Mesenchymal stem cell (in vitro differentiated cells and primary cell): ENCODE measurements around the gene ADGRF5.

ENCODE experiments used
- DNase-seq: peaks from one replicate; pipeline ENCODE4 v3.0.0-alpha.2; 2013
- H2AFZ ChIP-seq: one replicate; pipeline ENCODE4 v1.6.1; 2013; ENCODE audit warnings: low read depth, mild to moderate bottlenecking, control low read depth, inconsistent platforms, low read length, moderate library complexity
- H2AK5ac ChIP-seq: 2 replicates; pipeline ENCODE4 v1.6.1; 2013; ENCODE audit warnings: low read length, moderate library complexity, mild to moderate bottlenecking, inconsistent platforms; ENCODE audit not compliant: severe bottlenecking
- H2BK120ac ChIP-seq: one replicate; pipeline ENCODE4 v1.6.1; 2013; ENCODE audit warnings: low read depth, mild to moderate bottlenecking, inconsistent platforms, low read length, moderate library complexity
- H2BK12ac ChIP-seq, 2 experiments: one replicate each; pipeline ENCODE4 v1.6.1; 2013; ENCODE audit warnings: inconsistent platforms in 2 of 2, low read length in 2 of 2, mild to moderate bottlenecking in 2 of 2, moderate library complexity in 2 of 2, control low read depth in 1 of 2
- H2BK15ac ChIP-seq: one replicate; pipeline ENCODE4 v1.6.1; 2013; ENCODE audit warnings: mild to moderate bottlenecking, low read depth, inconsistent platforms; ENCODE audit not compliant: poor library complexity, severe bottlenecking
- H2BK5ac ChIP-seq: 2 replicates; pipeline ENCODE4 v1.6.1; 2013; ENCODE audit warnings: low read depth, mild to moderate bottlenecking, low read length, control low read depth, inconsistent platforms; ENCODE audit not compliant: poor library complexity, severe bottlenecking
- H3K14ac ChIP-seq, 2 experiments: one replicate each; pipeline ENCODE4 v1.6.1; 2013; ENCODE audit warnings: inconsistent platforms in 2 of 2, low read length in 2 of 2, control low read depth in 1 of 2, mild to moderate bottlenecking in 1 of 2, moderate library complexity in 1 of 2
- H3K18ac ChIP-seq, 2 experiments: one replicate each; pipeline ENCODE4 v1.6.1; 2013; ENCODE audit warnings: inconsistent platforms in 2 of 2, low read length in 2 of 2, control low read depth in 1 of 2, low read depth in 1 of 2, mild to moderate bottlenecking in 1 of 2
- H3K23ac ChIP-seq, 2 experiments: one replicate each; pipeline ENCODE4 v1.6.1; 2013; ENCODE audit warnings: inconsistent platforms in 2 of 2, low read length in 2 of 2, mild to moderate bottlenecking in 2 of 2, moderate library complexity in 2 of 2, control low read depth in 1 of 2
- H3K27ac ChIP-seq: 2 replicates; pipeline ENCODE4 v1.5.1; 2013; ENCODE audit warnings: mild to moderate bottlenecking, moderate library complexity, low read length, control low read depth, inconsistent platforms; ENCODE audit not compliant: poor library complexity, severe bottlenecking
- H3K27me3 ChIP-seq, 2 experiments: 2 replicates each; pipeline versions ENCODE4 v1.6.1 to v1.7.0; 2013; ENCODE audit warnings: low read length in 2 of 2, mild to moderate bottlenecking in 2 of 2, moderate library complexity in 2 of 2, control low read depth in 1 of 2, inconsistent platforms in 1 of 2; ENCODE audit not compliant: control insufficient read depth in 1 of 2, insufficient read depth in 1 of 2
- H3K36me3 ChIP-seq, 2 experiments: 2 replicates each; pipeline versions ENCODE4 v1.6.1 to v1.7.0; 2013; ENCODE audit warnings: low read length in 2 of 2, control low read depth in 1 of 2, inconsistent platforms in 1 of 2, low read depth in 1 of 2, mild to moderate bottlenecking in 1 of 2; ENCODE audit not compliant: insufficient read depth in 2 of 2, control insufficient read depth in 1 of 2
- H3K4ac ChIP-seq, 2 experiments: one replicate each; pipeline ENCODE4 v1.6.1; 2013; ENCODE audit warnings: inconsistent platforms in 2 of 2, low read length in 2 of 2, mild to moderate bottlenecking in 2 of 2, moderate library complexity in 2 of 2, control low read depth in 1 of 2, low read depth in 1 of 2
- H3K4me1 ChIP-seq: 2 replicates; pipeline ENCODE4 v1.6.1; 2013; ENCODE audit warnings: low read depth, low read length, control low read depth; ENCODE audit not compliant: control insufficient read depth, insufficient read depth
- H3K4me2 ChIP-seq: 2 replicates; pipeline ENCODE4 v1.6.1; 2013; ENCODE audit warnings: low read length, mild to moderate bottlenecking, inconsistent platforms; ENCODE audit not compliant: poor library complexity, severe bottlenecking
- H3K4me3 ChIP-seq, 2 experiments: 2 replicates each; pipeline versions ENCODE4 v1.5.1 to v1.7.0; 2013; ENCODE audit warnings: low read length in 2 of 2, mild to moderate bottlenecking in 2 of 2, control low read depth in 1 of 2, low read depth in 1 of 2; ENCODE audit not compliant: insufficient read depth in 1 of 2
- H3K79me1 ChIP-seq: replicated peaks from 2 replicates; pipeline ENCODE4 v1.6.1; 2013; ENCODE audit warnings: mild to moderate bottlenecking, control low read depth, low read length, inconsistent platforms; ENCODE audit not compliant: poor library complexity, severe bottlenecking
- H3K9ac ChIP-seq: 2 replicates; pipeline ENCODE4 v1.7.0; 2013; ENCODE audit warnings: mild to moderate bottlenecking, low read length, moderate library complexity
- H3K9me3 ChIP-seq: 2 replicates; pipeline ENCODE4 v1.7.0; 2013; ENCODE audit warnings: mild to moderate bottlenecking, low read length; ENCODE audit not compliant: control insufficient read depth
- H4K8ac ChIP-seq: one replicate; pipeline ENCODE4 v1.6.1; 2013; ENCODE audit warnings: inconsistent platforms, mild to moderate bottlenecking, low read length, moderate library complexity
- H4K91ac ChIP-seq: one replicate; pipeline ENCODE4 v1.6.1; 2013; ENCODE audit warnings: mild to moderate bottlenecking, low read length, inconsistent platforms
- WGBS: methylation state at CpG from one replicate; pipeline ENCODE4 v1.1.7; 2013; ENCODE audit warnings: mixed read lengths; 5-methylcytosine and 5-hydroxymethylcytosine counted together

ADGRF5 gene

GRCh38 chr6:46961232-46961631 is 39.5 kb upstream of the ADGRF5 start:
- H3K9me3 ChIP-seq: no peaks in the 10 kb centered on the region
- H4K8ac ChIP-seq: no peak overlapping the region
- no peak overlapping the region for H3K4ac ChIP-seq
- H4K91ac ChIP-seq: no peak overlapping the region
- H2AFZ ChIP-seq: no peak overlapping the region
- H3K9ac ChIP-seq: no peak overlapping the region
- H3K4me1 ChIP-seq: peaks cover 1% of the 10 kb centered on the region
- no peak overlapping the region for H2BK5ac ChIP-seq
- peak overlapping the region in 1 of 2 experiments; percentile 42 for H3K23ac ChIP-seq
- H3K18ac ChIP-seq: no peak overlapping the region
- H2BK15ac ChIP-seq: no peak overlapping the region
- no peak overlapping the region for H3K4me3 ChIP-seq
- H3K14ac ChIP-seq: no peak overlapping the region
- H2AK5ac ChIP-seq: no peak overlapping the region
- H3K79me1 ChIP-seq: no peaks in the 10 kb centered on the region
- H3K27ac ChIP-seq: no peak overlapping the region
- H2BK120ac ChIP-seq: no peak overlapping the region
- H3K4me2 ChIP-seq: no peak overlapping the region
- H2BK12ac ChIP-seq: no peak overlapping the region
- H3K36me3 ChIP-seq: no peaks in the 10 kb centered on the region
- peaks cover 0 to 14% of the 10 kb centered on the region in 2 experiments for H3K27me3 ChIP-seq
- DNase-seq: no peak

GRCh38 chr6:46959419-46959818 is 37.7 kb upstream of the ADGRF5 start:
- Histone ChIP-seq H3K18ac (no peak overlapping the region), H3K27ac (no peak overlapping the region), H2BK12ac (no peak overlapping the region), H4K91ac (no peak overlapping the region), H3K36me3 (no peaks in the 10 kb centered on the region), H3K14ac (no peak overlapping the region), H3K4me3 (no peak overlapping the region), H2BK5ac (no peak overlapping the region), H4K8ac (no peak overlapping the region), H3K4me2 (no peak overlapping the region), H3K4ac (no peak overlapping the region), H2BK120ac (no peak overlapping the region), H2AK5ac (no peak overlapping the region), H3K27me3 (peaks cover 0 to 20% of the 10 kb centered on the region in 2 experiments), H3K9ac (no peak overlapping the region), H3K4me1 (peaks cover 2% of the 10 kb centered on the region), H3K9me3 (no peaks in the 10 kb centered on the region), H2BK15ac (no peak overlapping the region), H3K23ac (no peak overlapping the region), H3K79me1 (no peaks in the 10 kb centered on the region), H2AFZ (no peak overlapping the region)
- no peak for DNase-seq

- no peak overlapping the region for H4K8ac ChIP-seq
- no peak overlapping the region for H2BK15ac ChIP-seq
- H3K27ac ChIP-seq: no peak overlapping the region
- no peak overlapping the region for H3K9ac ChIP-seq
- H3K4me2 ChIP-seq: no peak overlapping the region
- H3K14ac ChIP-seq: peak overlapping the region in 1 of 2 experiments; percentile 72
- DNase-seq: no peak
- H2BK120ac ChIP-seq: no peak overlapping the region
- no peak overlapping the region for H4K91ac ChIP-seq
- H2BK12ac ChIP-seq: no peak overlapping the region
- H3K79me1 ChIP-seq: no peaks in the 10 kb centered on the region
- no peak overlapping the region for H3K4ac ChIP-seq
- H3K23ac ChIP-seq: no peak overlapping the region
- H3K9me3 ChIP-seq: no peaks in the 10 kb centered on the region
- no peak overlapping the region for H2AFZ ChIP-seq
- no peak overlapping the region for H2BK5ac ChIP-seq
- H3K4me1 ChIP-seq: peaks cover 2% of the 10 kb centered on the region
- H2AK5ac ChIP-seq: peak overlapping the region; percentile 16
- peaks cover 0 to 23% of the 10 kb centered on the region in 2 experiments for H3K27me3 ChIP-seq
- no peak overlapping the region for H3K4me3 ChIP-seq
- no peak overlapping the region for H3K18ac ChIP-seq
- no peaks in the 10 kb centered on the region for H3K36me3 ChIP-seq
- WGBS: 100% methylated on average over 3 of the region's 6 CpGs
Observed at GRCh38 chr6:46956409-46956808, 34.7 kb upstream of the ADGRF5 start.

GRCh38 chr6:46954837-46955451 is 33.2 kb upstream of the ADGRF5 start:
- Histone ChIP-seq H3K27ac (no peak overlapping the region), H2AFZ (no peak overlapping the region), H3K14ac (no peak overlapping the region), H3K27me3 (peaks cover 0 to 24% of the 10 kb centered on the region in 2 experiments), H2BK15ac (no peak overlapping the region), H4K8ac (no peak overlapping the region), H3K4ac (no peak overlapping the region), H3K9ac (no peak overlapping the region), H3K4me3 (no peak overlapping the region), H3K23ac (no peak overlapping the region), H3K9me3 (no peaks in the 10 kb centered on the region), H3K4me1 (peaks cover 3% of the 10 kb centered on the region), H3K79me1 (no peaks in the 10 kb centered on the region), H2BK5ac (no peak overlapping the region), H2AK5ac (no peak overlapping the region), H3K18ac (no peak overlapping the region), H2BK120ac (no peak overlapping the region), H2BK12ac (no peak overlapping the region), H3K36me3 (no peaks in the 10 kb centered on the region), H4K91ac (no peak overlapping the region), H3K4me2 (no peak overlapping the region)
- no peak for DNase-seq
- WGBS: 83% methylated on average over 1 of the region's 4 CpGs
